OCI-LY1 (cell line): Measurements from ENCODE around the gene STK17A.

ENCODE experiments used
- CTCF ChIP-seq: fragments of 200-600 bp; sonication (generic), shearing (Covaris generic); IDR thresholded peaks from 2 replicates; pipeline ENCODE4 v1.5.1; 2017; ENCODE audit warnings: mild to moderate bottlenecking, antibody characterized with exemption, low read length, moderate library complexity, mixed read lengths
- EZH2 ChIP-seq: fragments of 200-600 bp; sonication (generic), shearing (Covaris generic); IDR thresholded peaks from 2 replicates; pipeline ENCODE4 v1.8.0; 2017; ENCODE audit warnings: borderline replicate concordance, mixed run types, mild to moderate bottlenecking, antibody characterized with exemption, low read length, moderate library complexity, mixed read lengths

- TF ChIP-seq CTCF (peak; percentile 20; the same call in 1 of the 2 replicates), EZH2 (no peak)
Observed at GRCh38 chr7:43652364-43652763, 69.5 kb downstream of the STK17A start.
